Upper lobe of left lung (tissue), 4 donors: ENCODE measurements around the gene RIBC2.

ENCODE experiments used
- EP300 ChIP-seq, 4 donors: sonication (generic); formaldehyde crosslinking; IDR thresholded peaks; one replicate each; pipeline ENCODE4 v1.5.1; 2017; ENCODE audit warnings: antibody characterized with exemption in 4 of 4, control low read depth in 2 of 4
- POLR2AphosphoS5 ChIP-seq, 2 donors: sonication (generic); formaldehyde crosslinking; IDR thresholded peaks; one replicate each; pipeline ENCODE4 v1.5.1; 2017; ENCODE audit warnings: antibody characterized with exemption in 2 of 2
- TF ChIP-seq, protein P1 (sequence below), 6 experiments: fragments of 450-650 bp in 4 of 6; fragments of 200-600 bp in 2 of 6; sonication (generic) in 2 of 6; IDR thresholded peaks; one replicate each; pipeline ENCODE4 v1.5.1; 2016 to 2019; ENCODE audit warnings: antibody characterized with exemption in 6 of 6

DNA sequence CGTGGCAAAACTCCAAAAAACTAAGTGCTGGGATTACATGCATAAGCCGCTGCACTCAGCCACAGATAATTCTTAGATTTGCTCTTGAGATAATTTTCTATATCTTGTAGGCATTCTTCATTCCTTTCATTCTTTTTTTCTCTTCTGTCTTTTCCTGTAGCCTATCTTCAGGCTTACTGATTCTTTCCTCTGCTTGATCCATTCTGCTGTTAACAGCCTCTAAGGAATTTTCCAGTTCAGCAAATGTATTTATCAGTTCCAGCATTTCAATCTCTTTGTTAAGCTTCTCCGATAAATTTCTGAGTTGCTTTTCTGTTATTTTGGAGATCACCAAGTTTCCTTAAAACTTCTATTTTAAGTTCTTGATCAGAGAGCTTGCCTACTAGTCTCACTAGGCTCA is 46.8 kb upstream of the RIBC2 start:
- TF ChIP-seq, protein P1, sequence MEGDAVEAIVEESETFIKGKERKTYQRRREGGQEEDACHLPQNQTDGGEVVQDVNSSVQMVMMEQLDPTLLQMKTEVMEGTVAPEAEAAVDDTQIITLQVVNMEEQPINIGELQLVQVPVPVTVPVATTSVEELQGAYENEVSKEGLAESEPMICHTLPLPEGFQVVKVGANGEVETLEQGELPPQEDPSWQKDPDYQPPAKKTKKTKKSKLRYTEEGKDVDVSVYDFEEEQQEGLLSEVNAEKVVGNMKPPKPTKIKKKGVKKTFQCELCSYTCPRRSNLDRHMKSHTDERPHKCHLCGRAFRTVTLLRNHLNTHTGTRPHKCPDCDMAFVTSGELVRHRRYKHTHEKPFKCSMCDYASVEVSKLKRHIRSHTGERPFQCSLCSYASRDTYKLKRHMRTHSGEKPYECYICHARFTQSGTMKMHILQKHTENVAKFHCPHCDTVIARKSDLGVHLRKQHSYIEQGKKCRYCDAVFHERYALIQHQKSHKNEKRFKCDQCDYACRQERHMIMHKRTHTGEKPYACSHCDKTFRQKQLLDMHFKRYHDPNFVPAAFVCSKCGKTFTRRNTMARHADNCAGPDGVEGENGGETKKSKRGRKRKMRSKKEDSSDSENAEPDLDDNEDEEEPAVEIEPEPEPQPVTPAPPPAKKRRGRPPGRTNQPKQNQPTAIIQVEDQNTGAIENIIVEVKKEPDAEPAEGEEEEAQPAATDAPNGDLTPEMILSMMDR (IDR thresholded peaks at IDR 0.05) = no peak
- no peak for TF ChIP-seq POLR2AphosphoS5 (IDR thresholded peaks at IDR 0.05)
- no peak for TF ChIP-seq EP300 (IDR thresholded peaks at IDR 0.05)
